ENCODE data around the gene CAMK4.

DNA sequence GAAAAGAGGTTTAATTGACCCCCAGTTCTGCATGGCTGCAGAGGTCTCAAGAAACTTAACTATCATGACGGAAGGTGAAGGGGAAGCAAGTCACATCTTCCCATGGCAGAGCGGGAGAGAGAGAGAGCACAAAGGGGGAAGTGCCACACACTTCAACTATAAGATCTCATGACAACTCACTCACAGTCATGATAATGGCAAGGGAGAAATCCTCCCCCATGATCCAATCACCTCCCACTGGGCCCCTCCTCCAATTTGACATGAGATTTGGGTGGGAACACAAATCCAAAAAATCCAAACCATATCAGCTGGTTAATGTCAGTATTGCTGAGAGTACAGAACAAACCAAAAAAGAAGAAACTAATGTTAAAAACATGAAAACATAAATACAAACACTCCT lies 168.0 kb downstream of the CAMK4 start:
- TF ChIP-seq EZH2phosphoT487 (IDR thresholded peaks at IDR 0.05; ENCODE audit: unreplicated experiment) (no peak), EZH2 (IDR thresholded peaks at IDR 0.05; ENCODE audit: low read depth, unreplicated experiment) (no peak), CREB1 (CRISPR knock-in tag; IDR thresholded peaks at IDR 0.05; ENCODE audit: low read depth) (no peak), POLR2AphosphoS5 (IDR thresholded peaks at IDR 0.05; ENCODE audit: low read depth) (no peak), STAT1 (IDR thresholded peaks at IDR 0.05; ENCODE audit: unreplicated experiment) (no peak), JUNB (IDR thresholded peaks at IDR 0.05; ENCODE audit: unreplicated experiment) (no peak), ZNF331 (CRISPR knock-in tag; IDR thresholded peaks at IDR 0.05; ENCODE audit: low read depth) (no peak)
- TF ChIP-seq, protein P1, sequence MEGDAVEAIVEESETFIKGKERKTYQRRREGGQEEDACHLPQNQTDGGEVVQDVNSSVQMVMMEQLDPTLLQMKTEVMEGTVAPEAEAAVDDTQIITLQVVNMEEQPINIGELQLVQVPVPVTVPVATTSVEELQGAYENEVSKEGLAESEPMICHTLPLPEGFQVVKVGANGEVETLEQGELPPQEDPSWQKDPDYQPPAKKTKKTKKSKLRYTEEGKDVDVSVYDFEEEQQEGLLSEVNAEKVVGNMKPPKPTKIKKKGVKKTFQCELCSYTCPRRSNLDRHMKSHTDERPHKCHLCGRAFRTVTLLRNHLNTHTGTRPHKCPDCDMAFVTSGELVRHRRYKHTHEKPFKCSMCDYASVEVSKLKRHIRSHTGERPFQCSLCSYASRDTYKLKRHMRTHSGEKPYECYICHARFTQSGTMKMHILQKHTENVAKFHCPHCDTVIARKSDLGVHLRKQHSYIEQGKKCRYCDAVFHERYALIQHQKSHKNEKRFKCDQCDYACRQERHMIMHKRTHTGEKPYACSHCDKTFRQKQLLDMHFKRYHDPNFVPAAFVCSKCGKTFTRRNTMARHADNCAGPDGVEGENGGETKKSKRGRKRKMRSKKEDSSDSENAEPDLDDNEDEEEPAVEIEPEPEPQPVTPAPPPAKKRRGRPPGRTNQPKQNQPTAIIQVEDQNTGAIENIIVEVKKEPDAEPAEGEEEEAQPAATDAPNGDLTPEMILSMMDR (conservative IDR thresholded peaks at IDR 0.05; ENCODE audit: low read depth in 2 of 2) = no peak
- TF ChIP-seq, protein P2, sequence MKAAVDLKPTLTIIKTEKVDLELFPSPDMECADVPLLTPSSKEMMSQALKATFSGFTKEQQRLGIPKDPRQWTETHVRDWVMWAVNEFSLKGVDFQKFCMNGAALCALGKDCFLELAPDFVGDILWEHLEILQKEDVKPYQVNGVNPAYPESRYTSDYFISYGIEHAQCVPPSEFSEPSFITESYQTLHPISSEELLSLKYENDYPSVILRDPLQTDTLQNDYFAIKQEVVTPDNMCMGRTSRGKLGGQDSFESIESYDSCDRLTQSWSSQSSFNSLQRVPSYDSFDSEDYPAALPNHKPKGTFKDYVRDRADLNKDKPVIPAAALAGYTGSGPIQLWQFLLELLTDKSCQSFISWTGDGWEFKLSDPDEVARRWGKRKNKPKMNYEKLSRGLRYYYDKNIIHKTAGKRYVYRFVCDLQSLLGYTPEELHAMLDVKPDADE (IDR thresholded peaks at IDR 0.05) = no peak
- TF ChIP-seq, protein P3, sequence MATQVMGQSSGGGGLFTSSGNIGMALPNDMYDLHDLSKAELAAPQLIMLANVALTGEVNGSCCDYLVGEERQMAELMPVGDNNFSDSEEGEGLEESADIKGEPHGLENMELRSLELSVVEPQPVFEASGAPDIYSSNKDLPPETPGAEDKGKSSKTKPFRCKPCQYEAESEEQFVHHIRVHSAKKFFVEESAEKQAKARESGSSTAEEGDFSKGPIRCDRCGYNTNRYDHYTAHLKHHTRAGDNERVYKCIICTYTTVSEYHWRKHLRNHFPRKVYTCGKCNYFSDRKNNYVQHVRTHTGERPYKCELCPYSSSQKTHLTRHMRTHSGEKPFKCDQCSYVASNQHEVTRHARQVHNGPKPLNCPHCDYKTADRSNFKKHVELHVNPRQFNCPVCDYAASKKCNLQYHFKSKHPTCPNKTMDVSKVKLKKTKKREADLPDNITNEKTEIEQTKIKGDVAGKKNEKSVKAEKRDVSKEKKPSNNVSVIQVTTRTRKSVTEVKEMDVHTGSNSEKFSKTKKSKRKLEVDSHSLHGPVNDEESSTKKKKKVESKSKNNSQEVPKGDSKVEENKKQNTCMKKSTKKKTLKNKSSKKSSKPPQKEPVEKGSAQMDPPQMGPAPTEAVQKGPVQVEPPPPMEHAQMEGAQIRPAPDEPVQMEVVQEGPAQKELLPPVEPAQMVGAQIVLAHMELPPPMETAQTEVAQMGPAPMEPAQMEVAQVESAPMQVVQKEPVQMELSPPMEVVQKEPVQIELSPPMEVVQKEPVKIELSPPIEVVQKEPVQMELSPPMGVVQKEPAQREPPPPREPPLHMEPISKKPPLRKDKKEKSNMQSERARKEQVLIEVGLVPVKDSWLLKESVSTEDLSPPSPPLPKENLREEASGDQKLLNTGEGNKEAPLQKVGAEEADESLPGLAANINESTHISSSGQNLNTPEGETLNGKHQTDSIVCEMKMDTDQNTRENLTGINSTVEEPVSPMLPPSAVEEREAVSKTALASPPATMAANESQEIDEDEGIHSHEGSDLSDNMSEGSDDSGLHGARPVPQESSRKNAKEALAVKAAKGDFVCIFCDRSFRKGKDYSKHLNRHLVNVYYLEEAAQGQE (IDR thresholded peaks at IDR 0.05; ENCODE audit: unreplicated experiment) = no peak
